Measurements from ENCODE around the gene FSCN2. TPM values are rescaled to one million over a fixed set of nuclear protein-coding genes. Genes with fewer than 3 reads are reported as not detected.
"Not testable (repeated sequence)": the region's sequence is repeated elsewhere in the genome, so short reads cannot be mapped to it uniquely, and the experiment has no call there.

Gene FSCN2
- polyA plus RNA-seq, 1 donor: 1.7 TPM

- no peak for DNase-seq
These were observed 49.3 kb downstream of the FSCN2 start for GRCh38 chr17:81577278-81578000.

GRCh38 chr17:81578038-81578441 lies 49.9 kb downstream of the FSCN2 start:
- DNase-seq: no peak

- DNase-seq: no peak
These were observed 50.5 kb downstream of the FSCN2 start for GRCh38 chr17:81578561-81579225.

- no peak for DNase-seq
These were observed 51.1 kb downstream of the FSCN2 start for GRCh38 chr17:81579298-81579697.

GRCh38 chr17:81579821-81580321 lies 51.7 kb downstream of the FSCN2 start:
- no peak for DNase-seq

- DNase-seq: no peak
These were observed 52.3 kb downstream of the FSCN2 start for GRCh38 chr17:81580481-81580880.

GRCh38 chr17:81581758-81582157 lies 53.6 kb downstream of the FSCN2 start:
- DNase-seq: no peak

GRCh38 chr17:81582341-81582740 lies 54.2 kb downstream of the FSCN2 start:
- no peak for DNase-seq

GRCh38 chr17:81582749-81583148 lies 54.6 kb downstream of the FSCN2 start:
- DNase-seq: no peak

- peak; percentile 38 for DNase-seq
These were observed 55.6 kb downstream of the FSCN2 start for GRCh38 chr17:81583589-81584342.

- not testable (repeated sequence) for DNase-seq
These were observed 56.6 kb downstream of the FSCN2 start for GRCh38 chr17:81584771-81585170.

- DNase-seq: no peak
These were observed 57.9 kb downstream of the FSCN2 start for GRCh38 chr17:81586096-81586495.

Other genes with a start within 250 kb of the FSCN2 start
- gene SLC38A10, start 233.1 kb upstream of the FSCN2 start, polyA plus RNA-seq (ENCODE audit: insufficient read length): 56.3 TPM
- gene BAHCC1, start 132.9 kb upstream of the FSCN2 start, polyA plus RNA-seq (ENCODE audit: insufficient read length): 17.9 TPM
- gene ACTG1, start 15.6 kb upstream of the FSCN2 start, polyA plus RNA-seq (ENCODE audit: insufficient read length): 3,008 TPM
- 27.2 TPM for gene FAAP100, start 24.0 kb downstream of the FSCN2 start, polyA plus RNA-seq (ENCODE audit: insufficient read length)
- 71.8 TPM for gene NPLOC4, start 108.7 kb downstream of the FSCN2 start, polyA plus RNA-seq (ENCODE audit: insufficient read length)
- 4.0 TPM for gene TSPAN10, start 108.8 kb downstream of the FSCN2 start, polyA plus RNA-seq (ENCODE audit: insufficient read length)
- 11.0 TPM for gene PDE6G, start 128.2 kb downstream of the FSCN2 start, polyA plus RNA-seq (ENCODE audit: insufficient read length)
- gene OXLD1, start 138.2 kb downstream of the FSCN2 start, polyA plus RNA-seq (ENCODE audit: insufficient read length): 12.7 TPM
- gene CCDC137, start 138.4 kb downstream of the FSCN2 start, polyA plus RNA-seq (ENCODE audit: insufficient read length): 15.2 TPM
- gene ARL16, start 155.4 kb downstream of the FSCN2 start, polyA plus RNA-seq (ENCODE audit: insufficient read length): 50.2 TPM
- 96.5 TPM for gene HGS, start 155.6 kb downstream of the FSCN2 start, polyA plus RNA-seq (ENCODE audit: insufficient read length)
- gene MRPL12, start 175.0 kb downstream of the FSCN2 start, polyA plus RNA-seq (ENCODE audit: insufficient read length): 34.1 TPM
- gene SLC25A10, start 183.9 kb downstream of the FSCN2 start, polyA plus RNA-seq (ENCODE audit: insufficient read length): 13.0 TPM